HG03342 (cell line): Measurements from ENCODE around the gene KBTBD7.

ENCODE experiments used
- ATAC-seq: cut with Tn5 transposase; IDR thresholded peaks from one replicate; pipeline ENCODE4 v1.9.1; 2021; ENCODE audit warnings: mild to moderate bottlenecking, moderate library complexity; ENCODE audit not compliant: unreplicated experiment

KBTBD7 gene

DNA sequence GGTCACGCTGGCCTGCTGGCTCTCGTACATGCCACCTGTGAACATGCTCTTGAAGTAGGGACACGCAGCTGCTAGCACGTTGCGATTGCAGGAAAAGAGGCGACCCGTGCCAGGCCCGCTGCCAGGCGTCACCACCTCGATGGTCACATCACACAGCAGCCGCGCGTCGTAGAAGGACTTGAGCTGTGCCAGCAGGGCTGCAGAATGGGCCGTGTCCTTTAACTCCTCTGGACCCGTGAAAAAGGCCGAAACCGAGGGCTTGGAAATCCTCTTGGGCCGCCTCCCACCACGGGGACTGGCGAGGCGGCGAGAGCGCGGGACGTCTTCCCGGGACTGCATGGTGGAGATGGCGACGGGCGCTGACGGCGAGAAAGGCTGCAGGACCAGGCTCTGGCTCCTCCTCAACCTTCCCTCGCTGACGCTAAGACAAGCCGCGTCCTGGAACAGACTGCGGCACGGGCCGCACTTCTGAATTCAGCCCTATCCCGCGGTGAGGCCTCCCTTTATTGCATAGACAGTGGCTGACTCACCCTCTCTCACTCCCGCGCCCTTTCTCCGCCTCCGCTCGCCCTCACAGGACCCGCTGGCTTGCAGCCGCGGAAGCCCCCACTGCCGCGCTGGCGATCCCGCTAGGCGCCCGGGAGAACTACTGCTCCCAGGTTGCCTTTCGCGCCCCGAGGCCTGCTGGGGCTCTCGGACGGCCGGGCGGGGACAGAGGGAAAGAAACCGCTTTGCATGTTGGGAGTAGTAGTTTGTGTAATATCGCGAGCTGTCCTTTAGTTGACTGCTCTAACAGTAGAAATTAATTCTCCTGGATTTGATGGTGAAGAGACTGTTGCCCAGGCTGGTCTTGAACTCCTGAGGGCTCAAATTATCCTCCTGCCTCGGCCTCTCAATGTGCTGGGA is at the start of gene KBTBD7:
KBTBD7 (minus strand) TSS at position 651 of the 906 bp plus-strand sequence; CDS start at position 339, 312 bp downstream.
- peak; percentile 97 for ATAC-seq

- no peak for ATAC-seq
These were observed 47.3 kb upstream of the KBTBD7 start for GRCh38 chr13:41241626-41242025.

GRCh38 chr13:41236369-41236768 is 42.0 kb upstream of the KBTBD7 start:
- no peak for ATAC-seq

- no peak for ATAC-seq
These were observed 38.5 kb upstream of the KBTBD7 start for GRCh38 chr13:41232578-41233480.

- ATAC-seq = no peak
These were observed 37.4 kb upstream of the KBTBD7 start for GRCh38 chr13:41231786-41232185.

GRCh38 chr13:41231025-41231677 is 36.8 kb upstream of the KBTBD7 start:
- no peak for ATAC-seq

GRCh38 chr13:41229356-41229755 is 35.0 kb upstream of the KBTBD7 start:
- ATAC-seq = no peak

DNA sequence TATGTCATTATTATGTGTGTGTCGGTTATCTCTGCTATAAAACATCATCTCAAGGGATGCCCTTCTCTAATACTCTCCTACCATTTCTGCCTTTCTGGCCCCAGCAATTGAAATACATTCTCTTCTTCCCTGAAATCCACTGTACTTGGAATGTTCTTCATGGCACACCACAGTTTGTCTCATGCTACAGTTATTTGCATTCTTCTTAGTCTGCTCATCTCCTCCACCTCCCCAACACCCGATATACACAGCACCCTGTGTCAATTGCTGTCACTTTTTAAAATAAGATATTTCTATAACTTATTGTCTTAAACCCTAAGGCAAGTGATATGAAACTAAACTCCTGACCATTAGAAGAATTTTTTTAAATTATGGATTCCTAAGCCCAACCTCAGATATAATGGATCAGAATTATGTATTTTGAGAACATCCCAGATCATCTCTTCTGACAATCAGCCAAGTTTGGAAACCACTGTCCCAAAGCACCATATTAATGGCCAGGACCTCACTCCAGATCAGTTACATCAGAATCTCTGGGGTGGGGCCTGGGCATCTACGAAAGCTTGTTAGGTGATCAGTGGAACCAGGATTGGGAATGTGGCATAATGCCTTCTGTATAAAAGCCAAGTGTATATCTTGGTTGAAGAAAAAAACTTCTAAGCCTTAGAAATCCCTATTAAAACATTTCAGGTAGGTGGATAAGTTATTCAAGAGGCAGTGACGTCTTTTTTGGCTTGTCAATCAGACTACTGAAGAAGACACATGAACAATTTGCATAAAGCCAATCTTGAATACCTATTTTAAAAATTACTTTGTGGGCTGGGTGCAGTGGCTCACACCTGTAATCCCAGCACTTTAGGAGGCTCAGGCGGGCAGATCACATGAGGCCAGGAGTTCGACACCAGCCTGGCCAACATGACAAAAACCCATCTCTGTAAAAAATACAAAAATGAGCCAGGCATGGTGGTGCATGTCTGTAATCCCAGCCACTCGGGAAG is 30.0 kb upstream of the KBTBD7 start:
- ATAC-seq = no peak

- ATAC-seq = peak; percentile 77
These were observed 28.0 kb upstream of the KBTBD7 start for GRCh38 chr13:41222259-41222852.

DNA sequence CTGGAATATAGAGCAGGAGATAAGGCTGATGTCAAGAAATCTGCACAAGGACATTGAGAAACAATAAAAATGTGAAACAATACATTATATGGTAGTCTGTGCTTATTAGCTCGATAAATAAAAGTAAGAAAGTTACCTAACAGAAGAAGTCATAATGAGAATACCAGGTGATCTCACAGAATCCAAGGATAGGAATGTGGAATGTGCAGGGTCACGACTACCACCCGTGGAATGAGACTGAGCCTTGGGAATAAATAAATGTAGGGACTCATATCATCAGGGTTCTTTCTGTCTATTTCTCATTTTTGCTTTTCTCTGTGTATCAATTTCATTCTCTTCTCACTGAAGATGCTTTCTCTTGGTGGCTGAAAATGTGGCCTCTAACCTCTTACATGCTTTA is 26.0 kb upstream of the KBTBD7 start:
- no peak for ATAC-seq

DNA sequence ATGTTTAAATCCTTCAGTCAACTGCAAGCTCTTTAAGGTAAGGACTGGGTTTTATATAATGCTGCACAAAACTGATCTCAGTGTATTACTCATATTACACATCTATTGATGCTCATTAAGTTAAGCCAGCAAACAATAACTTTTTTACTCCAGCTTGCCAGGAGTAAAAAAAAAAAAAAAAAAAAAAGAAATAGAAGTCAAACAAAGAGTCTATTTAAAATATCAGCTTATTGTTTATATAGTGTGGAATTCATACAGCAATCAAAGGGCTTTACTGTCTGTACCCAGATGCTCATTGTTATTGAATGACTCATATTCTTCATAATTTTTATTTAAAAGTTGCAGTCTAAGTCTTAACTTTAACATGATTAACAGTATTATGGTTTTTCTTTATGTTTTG is 21.8 kb upstream of the KBTBD7 start:
- no peak for ATAC-seq

DNA sequence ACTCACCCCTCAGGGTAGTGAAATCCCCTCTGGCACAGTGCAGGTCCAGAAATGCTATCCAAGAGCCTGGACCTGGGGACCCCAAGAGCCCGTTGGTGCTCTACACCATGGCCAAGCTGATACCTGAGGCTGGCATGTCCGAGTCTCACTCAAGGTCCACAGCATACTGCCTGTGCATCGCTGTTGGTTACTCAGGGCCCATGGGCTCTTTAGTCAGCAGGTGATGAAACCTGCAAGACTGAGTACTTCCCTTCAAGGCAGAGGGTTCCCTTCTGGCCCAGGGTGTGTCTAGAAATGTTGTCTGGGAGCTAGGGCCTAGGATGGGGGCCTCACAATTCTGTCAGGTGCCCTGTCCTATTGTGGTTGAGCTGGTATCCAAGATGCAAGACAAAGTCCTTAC is 19.6 kb upstream of the KBTBD7 start:
- no peak for ATAC-seq

DNA sequence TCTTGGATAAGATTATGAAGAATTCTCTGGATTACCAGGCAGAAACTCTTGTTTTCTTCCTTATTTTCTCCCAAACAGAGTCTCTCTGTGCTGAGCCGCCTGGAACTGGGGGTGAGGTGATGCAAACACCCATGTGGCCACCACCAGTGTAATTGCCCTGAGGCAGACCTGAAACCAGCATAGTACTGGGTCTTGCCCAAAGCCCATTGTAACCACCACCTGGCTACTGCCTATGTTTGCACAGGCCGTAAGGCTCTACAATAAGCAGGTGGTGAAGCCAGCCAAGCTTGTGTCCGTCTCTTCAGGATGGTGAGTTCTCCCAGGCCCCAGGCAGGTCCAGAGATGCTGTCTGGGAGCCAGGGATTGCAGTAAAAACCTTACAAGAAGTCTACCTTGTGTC is 18.9 kb upstream of the KBTBD7 start:
- no peak for ATAC-seq

DNA sequence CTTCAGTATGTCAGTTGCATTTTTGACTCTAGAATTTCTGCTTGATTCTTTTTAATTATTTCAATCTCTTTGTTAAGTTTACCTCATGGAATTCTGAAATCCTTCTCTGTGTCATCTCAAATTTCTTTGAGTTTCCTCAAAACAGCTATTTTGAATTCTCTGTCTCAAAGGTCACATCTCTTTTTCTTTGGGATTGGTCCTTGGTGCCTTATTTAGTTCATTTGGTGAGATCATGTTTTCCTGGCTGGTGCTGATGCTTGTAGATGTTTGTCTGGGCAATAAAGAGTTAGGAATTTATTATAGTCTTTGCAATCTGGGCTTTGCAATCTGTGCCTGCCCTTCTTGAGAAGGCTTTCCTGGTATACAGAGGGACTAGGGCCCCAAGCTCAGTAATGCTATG is 18.5 kb upstream of the KBTBD7 start:
- ATAC-seq = no peak

DNA sequence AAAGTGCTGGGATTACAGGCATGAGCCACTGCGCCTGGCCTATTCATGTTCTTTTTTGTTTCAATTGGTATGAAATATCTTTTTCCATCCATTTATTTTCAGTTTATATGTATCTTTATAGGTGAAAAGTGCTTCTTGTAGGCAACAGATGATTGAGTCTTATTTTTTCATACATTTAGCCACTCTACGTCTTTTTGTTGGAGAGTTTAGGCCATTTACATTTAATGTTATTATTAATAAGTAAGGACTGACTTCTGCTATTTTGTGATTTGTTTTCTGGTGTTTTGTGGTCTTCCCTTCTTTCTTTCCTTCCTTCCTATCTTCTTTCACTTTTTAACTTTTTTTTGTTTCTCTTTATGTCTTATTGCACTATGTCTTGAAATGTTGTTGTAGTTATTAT is 16.7 kb upstream of the KBTBD7 start:
- no peak for ATAC-seq

- ATAC-seq = no peak
These were observed 12.1 kb upstream of the KBTBD7 start for GRCh38 chr13:41206467-41206866.

GRCh38 chr13:41203810-41204209 is 9.4 kb upstream of the KBTBD7 start:
- ATAC-seq = no peak

- no peak for ATAC-seq
These were observed 5.8 kb upstream of the KBTBD7 start for GRCh38 chr13:41200126-41200525.

GRCh38 chr13:41199526-41199925 is 5.2 kb upstream of the KBTBD7 start:
- ATAC-seq = peak; percentile 77

DNA sequence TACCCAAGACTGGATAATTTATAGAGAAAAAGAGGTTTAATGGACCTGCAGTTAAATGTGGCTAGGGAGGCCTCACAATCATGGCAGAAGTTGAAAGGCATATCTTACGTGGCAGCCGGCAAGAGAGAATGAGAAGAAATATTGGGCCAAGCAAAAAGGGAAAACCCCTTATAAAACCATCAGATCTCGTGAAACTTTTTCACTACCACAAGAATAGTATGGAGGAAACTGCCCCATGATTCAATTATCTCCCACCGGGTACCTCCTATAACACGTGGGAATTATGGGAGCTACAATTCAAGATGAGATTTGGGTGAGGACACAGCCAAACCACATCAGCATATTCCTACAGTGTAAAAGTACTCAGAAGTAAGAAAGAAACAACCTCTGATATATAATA is 4.7 kb upstream of the KBTBD7 start:
- ATAC-seq = no peak
